GM21576 (cell line): Measurements from ENCODE around the gene GALNT10.

Experiments used
- ATAC-seq: cut with Tn5 transposase; IDR thresholded peaks from one replicate; pipeline ENCODE4 v1.9.1; 2021; ENCODE audit warnings: mild to moderate bottlenecking, moderate library complexity; ENCODE audit not compliant: unreplicated experiment

GALNT10 gene

DNA sequence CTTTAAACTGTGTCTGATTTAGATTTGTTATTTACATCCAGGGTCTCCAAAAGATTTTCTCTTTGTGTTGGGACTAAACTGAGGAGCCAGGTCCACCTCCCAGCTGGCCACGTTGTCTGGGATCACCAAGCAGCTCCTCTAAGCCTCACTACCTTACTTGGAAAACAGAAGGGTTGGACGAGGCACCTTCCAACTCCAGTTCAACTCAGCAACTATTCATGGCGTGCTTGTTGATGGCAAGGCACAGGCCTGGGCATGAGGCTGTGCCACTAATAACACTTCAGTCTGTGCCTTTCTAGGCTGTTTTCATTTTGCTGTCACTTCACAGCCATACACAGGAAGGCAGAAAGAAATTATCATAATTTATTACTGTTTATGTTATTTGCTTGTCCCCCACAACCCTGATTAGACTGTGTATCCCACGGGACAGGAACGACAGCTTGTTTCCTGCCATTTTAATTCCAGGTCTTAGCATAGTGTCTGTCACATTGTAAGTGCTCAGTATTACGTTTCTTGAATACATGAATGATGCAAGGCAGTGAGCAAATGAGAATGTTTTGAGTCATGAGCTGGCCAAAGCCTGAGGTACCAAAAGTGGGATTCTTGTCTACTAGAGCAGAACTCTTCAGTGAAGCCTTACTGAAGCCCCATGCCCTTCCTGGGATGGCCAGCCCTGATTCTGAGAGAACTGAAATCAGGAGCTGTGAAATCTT lies 125.8 kb downstream of the GALNT10 start:
- ATAC-seq: no peak

DNA sequence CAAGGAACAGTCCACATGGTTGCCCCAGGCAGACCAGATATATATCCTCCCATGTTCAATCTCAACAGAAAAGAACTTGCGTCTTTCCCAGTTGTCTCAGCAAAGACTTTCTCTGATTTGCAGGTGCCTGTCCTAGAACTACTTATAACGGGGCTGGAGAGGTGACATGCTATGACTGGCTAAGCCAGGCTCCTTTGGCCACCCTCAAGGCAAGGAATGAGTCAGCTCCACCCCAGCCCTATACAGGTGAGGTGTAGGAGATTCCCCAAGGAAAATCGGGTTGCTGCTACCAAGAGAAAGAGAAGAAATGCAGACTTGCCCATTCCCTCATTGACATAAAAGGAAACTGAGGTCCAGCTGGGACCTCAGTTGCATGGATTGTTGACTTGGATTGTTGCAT lies 127.4 kb downstream of the GALNT10 start:
- ATAC-seq: no peak

GRCh38 chr5:154318691-154319090 lies 128.2 kb downstream of the GALNT10 start:
- ATAC-seq: no peak

DNA sequence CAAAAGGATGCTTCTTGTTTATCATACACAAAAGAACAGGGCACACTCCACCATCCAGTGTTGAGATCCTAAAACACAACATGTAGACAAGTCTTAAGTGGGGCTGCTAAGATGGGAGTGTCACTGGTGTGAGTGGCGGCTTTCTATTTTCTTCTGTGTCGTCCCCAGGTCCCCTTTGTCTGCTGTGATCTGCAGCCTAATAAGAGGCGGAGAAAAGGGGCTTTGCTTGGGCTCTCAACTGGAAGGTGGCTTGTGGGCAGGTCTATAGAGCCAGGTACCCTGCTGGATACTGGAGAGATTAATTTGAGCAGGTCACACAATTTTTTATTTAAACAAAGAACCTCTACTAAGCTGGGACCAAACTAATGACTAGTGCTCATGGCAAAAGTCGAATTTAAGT lies 129.2 kb downstream of the GALNT10 start:
- ATAC-seq: no peak

GRCh38 chr5:154320224-154321089 lies 129.9 kb downstream of the GALNT10 start:
- no peak for ATAC-seq

- ATAC-seq: no peak
These were observed 131.0 kb downstream of the GALNT10 start for GRCh38 chr5:154321546-154321945.

GRCh38 chr5:154324033-154324432 lies 133.5 kb downstream of the GALNT10 start:
- ATAC-seq: no peak

GRCh38 chr5:154325566-154325965 lies 135.0 kb downstream of the GALNT10 start:
- no peak for ATAC-seq

- ATAC-seq: no peak
These were observed 138.5 kb downstream of the GALNT10 start for GRCh38 chr5:154329062-154329461.

DNA sequence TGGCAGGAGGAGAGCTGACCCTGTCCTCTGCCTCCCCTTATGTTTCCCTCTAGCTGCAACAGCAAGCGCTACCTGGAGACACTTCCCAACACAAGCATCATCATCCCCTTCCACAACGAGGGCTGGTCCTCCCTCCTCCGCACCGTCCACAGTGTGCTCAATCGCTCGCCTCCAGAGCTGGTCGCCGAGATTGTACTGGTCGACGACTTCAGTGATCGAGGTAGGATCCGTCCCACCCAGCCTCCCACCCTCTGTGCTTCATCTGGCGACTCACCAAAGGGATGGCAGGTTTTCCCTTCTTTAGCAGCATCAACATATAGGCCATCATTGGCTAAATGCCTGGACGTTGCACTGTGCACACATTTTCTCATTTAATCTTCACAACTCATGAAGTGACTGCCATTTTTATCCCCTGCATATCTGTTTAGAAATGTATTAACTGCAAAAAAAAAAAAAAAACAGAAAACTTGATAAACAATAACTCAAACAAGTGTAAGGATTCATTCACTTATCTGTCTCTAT lies 139.0 kb downstream of the GALNT10 start:
- ATAC-seq: no peak

GRCh38 chr5:154330097-154330667 lies 139.6 kb downstream of the GALNT10 start:
- ATAC-seq: no peak

GRCh38 chr5:154331232-154331631 lies 140.7 kb downstream of the GALNT10 start:
- ATAC-seq: no peak

- ATAC-seq: no peak
These were observed 141.4 kb downstream of the GALNT10 start for GRCh38 chr5:154331924-154332323.

GRCh38 chr5:154332451-154332850 lies 141.9 kb downstream of the GALNT10 start:
- ATAC-seq: no peak

- no peak for ATAC-seq
These were observed 142.5 kb downstream of the GALNT10 start for GRCh38 chr5:154333016-154333415.

DNA sequence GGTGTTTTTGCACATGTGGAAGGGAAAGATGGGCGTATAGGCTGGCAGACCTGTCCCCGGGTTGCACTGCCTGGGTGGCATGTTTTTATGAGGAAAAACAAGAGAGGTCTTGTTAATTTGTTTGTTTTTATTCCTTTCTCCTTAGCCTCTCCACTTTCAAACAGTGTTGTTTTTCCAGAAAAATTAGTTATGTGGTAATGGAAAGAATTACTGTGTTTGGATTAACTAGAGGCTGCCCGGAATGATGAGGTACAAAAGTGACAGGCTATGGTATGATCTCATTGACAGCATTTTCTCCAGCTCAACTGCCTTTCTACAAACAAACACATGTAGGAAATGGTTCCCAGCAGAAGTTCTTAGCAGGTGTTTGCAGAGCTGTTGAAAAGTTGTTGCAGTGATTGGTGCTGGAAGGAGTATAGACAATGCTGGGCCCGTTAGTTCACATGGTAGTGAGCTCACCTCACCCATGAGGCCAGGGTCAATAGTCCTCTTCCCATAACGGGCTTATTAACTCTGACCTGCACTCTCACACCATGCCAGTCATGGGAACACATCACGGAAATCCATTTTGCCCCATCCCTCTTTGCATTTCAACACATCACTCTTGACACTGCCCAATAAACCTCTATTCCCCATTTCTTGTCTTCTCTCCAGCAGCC lies 144.0 kb downstream of the GALNT10 start:
- ATAC-seq: no peak

GRCh38 chr5:154335065-154335448 lies 144.5 kb downstream of the GALNT10 start:
- ATAC-seq: no peak

DNA sequence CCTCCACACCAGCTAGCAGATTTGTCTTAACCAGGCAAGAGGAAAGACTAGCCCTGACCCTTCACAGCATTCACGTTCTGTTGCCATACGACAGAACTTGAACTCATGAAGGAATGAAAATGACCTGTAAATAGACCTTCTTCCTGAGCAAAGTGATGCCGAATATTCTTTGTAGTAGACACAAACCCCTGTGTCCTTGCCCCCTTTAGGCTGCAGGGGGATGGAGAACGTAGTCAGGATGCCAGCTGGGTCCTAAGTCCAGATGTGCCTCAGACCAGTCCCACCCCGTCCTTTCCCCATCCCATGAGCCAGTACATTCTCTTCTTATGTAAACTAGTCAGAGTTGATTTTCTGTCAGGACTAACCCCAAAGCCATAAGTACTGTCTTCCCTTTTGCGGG lies 151.1 kb downstream of the GALNT10 start:
- ATAC-seq: no peak

DNA sequence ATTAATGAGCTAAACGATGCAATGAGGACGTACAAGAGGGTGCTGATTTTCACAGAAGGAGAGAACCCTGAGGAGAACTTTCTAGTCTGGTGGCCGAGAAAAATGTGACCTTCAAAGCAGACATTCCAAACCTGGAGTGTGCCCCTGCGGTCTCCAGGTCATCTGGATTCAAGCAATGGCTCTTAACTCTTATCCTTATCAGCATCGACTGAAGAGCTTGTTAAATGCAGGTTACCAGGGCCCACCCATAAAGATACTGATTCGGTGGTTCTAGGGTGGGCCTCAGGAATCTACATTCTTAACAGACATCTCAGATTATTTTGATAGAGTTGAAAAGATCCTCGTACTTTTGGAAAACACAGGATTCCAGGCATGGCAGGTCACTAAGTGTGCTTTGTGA lies 151.7 kb downstream of the GALNT10 start:
- ATAC-seq: no peak

DNA sequence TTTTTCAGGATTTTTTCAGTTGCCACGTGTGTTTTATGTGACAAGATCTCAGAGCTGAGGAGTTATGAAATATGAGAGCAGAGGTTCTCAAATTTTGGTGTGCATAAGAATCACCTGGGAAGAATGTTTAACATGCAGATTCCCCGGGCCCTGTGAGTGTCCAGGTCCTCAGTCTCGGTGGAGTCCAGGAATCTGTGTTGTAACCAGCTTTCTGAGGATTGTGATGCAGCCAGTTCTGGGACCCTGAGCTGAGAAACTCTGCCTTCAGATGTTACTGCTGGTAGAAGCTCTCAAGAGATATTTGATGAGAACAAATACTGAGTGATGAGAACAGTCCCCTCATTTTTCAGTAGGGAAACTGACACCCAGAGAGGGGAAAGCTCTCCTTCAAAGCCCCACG lies 152.4 kb downstream of the GALNT10 start:
- ATAC-seq: no peak

DNA sequence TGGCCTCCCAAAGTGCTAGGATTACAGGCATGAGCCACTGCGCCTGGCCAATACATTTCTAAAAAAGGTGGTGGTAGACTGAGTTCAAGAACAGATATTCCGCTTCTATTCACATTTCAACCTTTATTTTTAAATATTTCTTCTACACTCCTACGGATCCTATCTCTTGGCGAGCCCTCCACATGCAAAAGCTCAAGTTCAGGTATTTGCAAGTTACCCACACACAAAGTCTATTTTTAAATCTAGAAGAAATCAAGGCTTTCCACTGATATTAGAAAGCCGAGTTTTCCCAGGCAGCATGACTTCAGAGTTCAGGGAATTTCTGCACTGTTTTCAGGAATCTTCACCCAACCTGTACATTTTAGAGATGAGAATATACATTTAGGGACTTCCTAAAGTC lies 153.9 kb downstream of the GALNT10 start:
- ATAC-seq: no peak
